Neural cell (in vitro differentiated cells): ENCODE data around the gene ZNF516. TPM values are rescaled to one million over a fixed set of nuclear protein-coding genes. Genes with fewer than 3 reads are reported as not detected.

Source experiments
- H2AFZ ChIP-seq: fragments of 200-600, 300-800 bp; sonication (generic), shearing (Covaris generic); 2 replicates; pipeline ENCODE4 v1.6.0; 2014; ENCODE audit warnings: low read depth, mild to moderate bottlenecking, antibody characterized with exemption, low read length, moderate library complexity
- H3F3A ChIP-seq: fragments of 200-600 bp; shearing (Covaris generic); 2 replicates; pipeline ENCODE4 v1.6.1; 2016; ENCODE audit warnings: mild to moderate bottlenecking, moderate library complexity, mixed read lengths, antibody characterized with exemption, low read length; ENCODE audit not compliant: insufficient read depth, poor library complexity, severe bottlenecking
- H3K27ac ChIP-seq: fragments of 200-600, 300-800 bp; sonication (generic), shearing (Covaris generic); 2 replicates; pipeline ENCODE4 v1.5.1; 2014; ENCODE audit warnings: mild to moderate bottlenecking, low read length, moderate library complexity
- H3K27me3 ChIP-seq: fragments of 300-800, 200-600 bp; sonication (generic), shearing (Covaris generic); 2 replicates; pipeline ENCODE4 v1.6.0; 2014; ENCODE audit warnings: mild to moderate bottlenecking, low read depth, low read length, moderate library complexity; ENCODE audit not compliant: insufficient read depth
- H3K36me3 ChIP-seq: fragments of 300-800, 200-600 bp; sonication (generic), shearing (Covaris generic); 2 replicates; pipeline ENCODE4 v1.5.1; 2014; ENCODE audit warnings: mild to moderate bottlenecking, antibody characterized with exemption, low read length, moderate library complexity; ENCODE audit not compliant: insufficient read depth
- H3K4me2 ChIP-seq: fragments of 300-800, 200-600 bp; sonication (generic), shearing (Covaris generic); 2 replicates; pipeline ENCODE4 v1.6.0; 2014; ENCODE audit warnings: mild to moderate bottlenecking, low read length
- H3K4me3 ChIP-seq: fragments of 300-800, 200-600 bp; sonication (generic), shearing (Covaris generic); 2 replicates; pipeline ENCODE4 v1.5.1; 2014; ENCODE audit warnings: mild to moderate bottlenecking, low read length, moderate library complexity
- H3K79me2 ChIP-seq: fragments of 200-600 bp; shearing (Covaris generic); replicated peaks from 2 replicates; pipeline ENCODE4 v1.6.0; 2014; ENCODE audit warnings: mild to moderate bottlenecking, low read length, moderate library complexity; ENCODE audit not compliant: insufficient read depth
- H3K9ac ChIP-seq: fragments of 300-800, 200-600 bp; sonication (generic), shearing (Covaris generic); 2 replicates; pipeline ENCODE4 v1.6.1; 2016; ENCODE audit warnings: mild to moderate bottlenecking, low read length, mixed read lengths
- H3K9me2 ChIP-seq: fragments of 200-600 bp; shearing (Covaris generic); 2 replicates; pipeline ENCODE4 v1.6.1; 2016; ENCODE audit warnings: mild to moderate bottlenecking, low read length, mixed read lengths; ENCODE audit not compliant: insufficient read depth
- H3K9me3 ChIP-seq: fragments of 200-600, 300-800 bp; sonication (generic), shearing (Covaris generic); 2 replicates; pipeline ENCODE4 v1.6.1; 2016; ENCODE audit warnings: mild to moderate bottlenecking, mixed run types, low read length, moderate library complexity, mixed read lengths
- H4K20me1 ChIP-seq: fragments of 200-600 bp; shearing (Covaris generic); 2 replicates; pipeline ENCODE4 v1.6.1; 2016; ENCODE audit warnings: mild to moderate bottlenecking, mixed run types; ENCODE audit not compliant: insufficient read depth
- EP300 ChIP-seq: fragments of 450-650 bp; conservative IDR thresholded peaks from 2 replicates; pipeline ENCODE4 v1.6.1; 2014; ENCODE audit warnings: antibody characterized with exemption, mild to moderate bottlenecking, moderate library complexity; ENCODE audit not compliant: poor library complexity, severe bottlenecking
- EZH2 ChIP-seq: fragments of 200-600, 300-800 bp; shearing (Covaris generic), sonication (generic); IDR thresholded peaks from 2 replicates; pipeline ENCODE4 v1.6.1; 2014; ENCODE audit warnings: antibody characterized with exemption, low read length, borderline replicate concordance, mild to moderate bottlenecking; ENCODE audit not compliant: insufficient read depth, poor library complexity, severe bottlenecking
- MXI1 ChIP-seq: fragments of 450-650 bp; conservative IDR thresholded peaks from 2 replicates; pipeline ENCODE4 v1.6.1; 2014; ENCODE audit warnings: antibody characterized with exemption, mild to moderate bottlenecking; ENCODE audit not compliant: poor library complexity, severe bottlenecking
- POLR2AphosphoS5 ChIP-seq: IDR thresholded peaks from 2 replicates; pipeline ENCODE4 v1.6.1; 2012
- RAD21 ChIP-seq: fragments of 450-650 bp; conservative IDR thresholded peaks from 2 replicates; pipeline ENCODE4 v1.6.1; 2014; ENCODE audit warnings: antibody characterized with exemption, mild to moderate bottlenecking, moderate library complexity
- SMC3 ChIP-seq: fragments of 450-650 bp; conservative IDR thresholded peaks from 2 replicates; pipeline ENCODE4 v1.6.1; 2014; ENCODE audit warnings: antibody characterized with exemption, mild to moderate bottlenecking, moderate library complexity; ENCODE audit not compliant: poor library complexity
- TAF1 ChIP-seq: IDR thresholded peaks from 2 replicates; pipeline ENCODE4 v1.6.1; 2012; ENCODE audit warnings: low read depth
- polyA plus RNA-seq: library from polyadenylated mRNA; depleted of rRNA; stranded (reverse); fragments of >200 nt; gene quantifications from 2 replicates; pipeline ENCODE4 v1.2.3, GENCODE V29; 2014
- TF ChIP-seq, protein P1 (sequence below): IDR thresholded peaks from 2 replicates; pipeline ENCODE4 v1.6.1; 2012; ENCODE audit warnings: borderline replicate concordance
- TF ChIP-seq, protein P2 (sequence below): fragments of 450-650 bp; IDR thresholded peaks from 2 replicates; pipeline ENCODE4 v1.5.1; 2014; ENCODE audit warnings: antibody characterized with exemption, mild to moderate bottlenecking, moderate library complexity; ENCODE audit not compliant: poor library complexity, severe bottlenecking

ZNF516 gene
- polyA plus RNA-seq, 1 donor from 2014 or later = 11.5 TPM

DNA sequence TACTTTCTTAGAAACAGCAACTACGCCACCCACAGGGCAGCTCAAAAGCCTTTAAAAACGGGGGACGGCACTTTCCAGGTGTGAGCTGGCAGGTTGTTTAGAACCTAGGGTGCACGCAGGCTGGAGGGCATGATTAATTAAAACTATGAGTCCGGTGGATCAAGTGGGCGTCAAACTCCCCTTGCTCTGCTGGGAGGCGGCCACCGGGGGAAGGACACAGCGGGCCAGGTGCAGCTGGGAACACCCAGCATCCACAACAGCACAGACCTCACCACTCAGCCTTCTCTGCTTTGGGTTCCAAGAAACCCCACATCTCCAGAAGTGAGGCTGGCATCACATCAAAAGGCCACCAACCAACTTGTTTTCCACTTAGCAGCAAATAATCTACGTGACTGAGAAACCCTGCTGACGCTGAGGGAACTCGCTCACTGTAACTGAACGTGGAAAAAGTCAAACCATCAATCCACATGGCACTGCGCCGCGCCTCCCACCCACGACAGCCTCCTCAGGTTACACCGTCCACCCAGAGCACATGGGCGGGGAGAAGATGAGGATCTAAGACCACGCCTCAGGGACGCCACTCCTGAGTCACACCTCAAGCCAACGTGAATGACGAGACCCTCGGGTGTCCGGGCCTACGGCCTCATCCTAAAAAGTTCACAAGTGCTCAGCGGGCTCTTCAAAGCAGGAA lies 118.2 kb downstream of the ZNF516 start:
- Histone ChIP-seq H3K4me3 (no peak overlapping the region), H2AFZ (no peak overlapping the region), H3K4me2 (no peak overlapping the region), H3K27me3 (no peaks in the 10 kb centered on the region), H3K36me3 (no peaks in the 10 kb centered on the region), H3K27ac (no peak overlapping the region), H3F3A (no peaks in the 10 kb centered on the region), H3K79me2 (peaks cover 5% of the 10 kb centered on the region), H3K9ac (no peak overlapping the region), H3K9me3 (no peaks in the 10 kb centered on the region), H4K20me1 (no peaks in the 10 kb centered on the region), H3K9me2 (no peaks in the 10 kb centered on the region)
- no peak for TF ChIP-seq EZH2
- TF ChIP-seq RAD21 = no peak
- no peak for TF ChIP-seq TAF1
- TF ChIP-seq POLR2AphosphoS5 = no peak
- no peak for TF ChIP-seq SMC3
- TF ChIP-seq EP300 = no peak
- TF ChIP-seq, protein P1, sequence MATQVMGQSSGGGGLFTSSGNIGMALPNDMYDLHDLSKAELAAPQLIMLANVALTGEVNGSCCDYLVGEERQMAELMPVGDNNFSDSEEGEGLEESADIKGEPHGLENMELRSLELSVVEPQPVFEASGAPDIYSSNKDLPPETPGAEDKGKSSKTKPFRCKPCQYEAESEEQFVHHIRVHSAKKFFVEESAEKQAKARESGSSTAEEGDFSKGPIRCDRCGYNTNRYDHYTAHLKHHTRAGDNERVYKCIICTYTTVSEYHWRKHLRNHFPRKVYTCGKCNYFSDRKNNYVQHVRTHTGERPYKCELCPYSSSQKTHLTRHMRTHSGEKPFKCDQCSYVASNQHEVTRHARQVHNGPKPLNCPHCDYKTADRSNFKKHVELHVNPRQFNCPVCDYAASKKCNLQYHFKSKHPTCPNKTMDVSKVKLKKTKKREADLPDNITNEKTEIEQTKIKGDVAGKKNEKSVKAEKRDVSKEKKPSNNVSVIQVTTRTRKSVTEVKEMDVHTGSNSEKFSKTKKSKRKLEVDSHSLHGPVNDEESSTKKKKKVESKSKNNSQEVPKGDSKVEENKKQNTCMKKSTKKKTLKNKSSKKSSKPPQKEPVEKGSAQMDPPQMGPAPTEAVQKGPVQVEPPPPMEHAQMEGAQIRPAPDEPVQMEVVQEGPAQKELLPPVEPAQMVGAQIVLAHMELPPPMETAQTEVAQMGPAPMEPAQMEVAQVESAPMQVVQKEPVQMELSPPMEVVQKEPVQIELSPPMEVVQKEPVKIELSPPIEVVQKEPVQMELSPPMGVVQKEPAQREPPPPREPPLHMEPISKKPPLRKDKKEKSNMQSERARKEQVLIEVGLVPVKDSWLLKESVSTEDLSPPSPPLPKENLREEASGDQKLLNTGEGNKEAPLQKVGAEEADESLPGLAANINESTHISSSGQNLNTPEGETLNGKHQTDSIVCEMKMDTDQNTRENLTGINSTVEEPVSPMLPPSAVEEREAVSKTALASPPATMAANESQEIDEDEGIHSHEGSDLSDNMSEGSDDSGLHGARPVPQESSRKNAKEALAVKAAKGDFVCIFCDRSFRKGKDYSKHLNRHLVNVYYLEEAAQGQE = no peak
- TF ChIP-seq MXI1 = no peak
- TF ChIP-seq, protein P2, sequence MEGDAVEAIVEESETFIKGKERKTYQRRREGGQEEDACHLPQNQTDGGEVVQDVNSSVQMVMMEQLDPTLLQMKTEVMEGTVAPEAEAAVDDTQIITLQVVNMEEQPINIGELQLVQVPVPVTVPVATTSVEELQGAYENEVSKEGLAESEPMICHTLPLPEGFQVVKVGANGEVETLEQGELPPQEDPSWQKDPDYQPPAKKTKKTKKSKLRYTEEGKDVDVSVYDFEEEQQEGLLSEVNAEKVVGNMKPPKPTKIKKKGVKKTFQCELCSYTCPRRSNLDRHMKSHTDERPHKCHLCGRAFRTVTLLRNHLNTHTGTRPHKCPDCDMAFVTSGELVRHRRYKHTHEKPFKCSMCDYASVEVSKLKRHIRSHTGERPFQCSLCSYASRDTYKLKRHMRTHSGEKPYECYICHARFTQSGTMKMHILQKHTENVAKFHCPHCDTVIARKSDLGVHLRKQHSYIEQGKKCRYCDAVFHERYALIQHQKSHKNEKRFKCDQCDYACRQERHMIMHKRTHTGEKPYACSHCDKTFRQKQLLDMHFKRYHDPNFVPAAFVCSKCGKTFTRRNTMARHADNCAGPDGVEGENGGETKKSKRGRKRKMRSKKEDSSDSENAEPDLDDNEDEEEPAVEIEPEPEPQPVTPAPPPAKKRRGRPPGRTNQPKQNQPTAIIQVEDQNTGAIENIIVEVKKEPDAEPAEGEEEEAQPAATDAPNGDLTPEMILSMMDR = no peak

DNA sequence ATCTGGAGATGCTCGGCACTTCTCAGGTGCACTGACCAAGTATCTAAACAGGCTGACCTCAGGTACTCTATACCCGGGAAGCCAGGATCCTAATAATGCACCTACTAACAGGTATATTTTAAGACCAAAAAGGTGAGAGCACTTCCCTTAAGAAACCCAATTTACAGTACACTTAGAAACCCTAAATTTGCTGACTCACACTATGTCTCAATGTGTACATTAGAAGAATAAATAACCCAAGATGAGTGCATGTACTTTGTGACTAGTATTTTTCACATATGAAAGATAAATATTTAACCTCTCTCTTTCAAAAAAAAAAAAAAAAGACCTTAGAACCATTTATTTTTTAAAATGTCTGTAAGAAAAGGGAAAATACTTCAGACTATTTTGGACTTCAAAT lies 118.8 kb downstream of the ZNF516 start:
- TF ChIP-seq, protein P1 = no peak
- no peak for TF ChIP-seq EZH2
- TF ChIP-seq EP300 = no peak
- TF ChIP-seq, protein P2 = no peak
- no peak for TF ChIP-seq POLR2AphosphoS5
- TF ChIP-seq MXI1 = no peak
- TF ChIP-seq RAD21 = no peak
- no peak for TF ChIP-seq SMC3
- no peak for TF ChIP-seq TAF1
- no peaks in the 10 kb centered on the region for H3K9me2 ChIP-seq
- peaks cover 5% of the 10 kb centered on the region for H3K79me2 ChIP-seq
- H3K27me3 ChIP-seq = no peaks in the 10 kb centered on the region
- H2AFZ ChIP-seq = no peak overlapping the region
- no peaks in the 10 kb centered on the region for H3K36me3 ChIP-seq
- H4K20me1 ChIP-seq = no peaks in the 10 kb centered on the region
- no peak overlapping the region for H3K27ac ChIP-seq
- H3K4me2 ChIP-seq = no peak overlapping the region
- H3F3A ChIP-seq = no peaks in the 10 kb centered on the region
- H3K9ac ChIP-seq = no peak overlapping the region
- no peaks in the 10 kb centered on the region for H3K9me3 ChIP-seq
- no peak overlapping the region for H3K4me3 ChIP-seq
